OCI-LY7 (cell line): ENCODE data around the gene PDHX.

ENCODE experiments used
- CTCF ChIP-seq: fragments of 200-600 bp; sonication (generic); conservative IDR thresholded peaks from 2 replicates; pipeline ENCODE4 v1.5.1; 2014; ENCODE audit warnings: mild to moderate bottlenecking, antibody characterized with exemption, low read length, moderate library complexity, mixed read lengths
- EZH2phosphoT487 ChIP-seq: fragments of 200-600 bp; sonication (generic); IDR thresholded peaks from 2 replicates; pipeline ENCODE4 v1.6.1; 2018; ENCODE audit warnings: low read depth, borderline replicate concordance, mild to moderate bottlenecking, mixed run types, antibody characterized with exemption, low read length, moderate library complexity, mixed read lengths

DNA sequence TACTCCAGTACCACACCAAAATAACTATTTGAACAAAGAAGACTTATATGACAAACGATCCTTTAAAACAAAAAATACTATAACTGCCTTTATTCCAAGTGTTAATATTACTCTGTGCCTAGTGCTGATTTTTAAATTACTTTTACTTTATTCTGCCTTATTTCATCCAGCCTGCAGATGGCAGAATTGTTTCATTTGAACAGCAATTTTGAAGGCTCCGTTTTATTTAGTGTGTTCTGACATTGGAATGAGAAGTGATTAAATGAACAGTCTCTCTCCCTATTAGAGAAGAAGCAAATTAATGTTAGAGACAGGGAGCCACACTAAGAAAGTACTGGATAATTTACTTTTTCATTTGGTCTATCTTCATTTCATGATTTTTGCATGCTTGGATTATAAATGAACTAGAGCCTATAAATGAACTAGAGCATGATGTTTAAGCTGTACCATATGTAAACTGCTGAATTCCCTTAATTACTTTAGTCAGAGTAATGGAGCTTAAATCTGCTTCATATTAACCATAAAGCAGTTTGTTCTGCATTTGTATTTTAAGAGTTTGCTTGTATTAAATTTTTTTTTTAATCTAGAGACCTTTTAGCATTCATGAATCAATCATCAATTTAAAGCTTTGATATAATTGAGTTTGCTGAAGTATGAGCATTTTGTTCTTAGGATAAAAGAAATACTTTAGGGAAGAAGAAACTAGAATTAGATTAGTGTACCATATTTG lies 9.8 kb downstream of the PDHX start:
- TF ChIP-seq CTCF = peak; percentile 97
- TF ChIP-seq EZH2phosphoT487 = no peak
